RWPE2 (cell line): ENCODE results near the gene SIPA1L3.

Experiments used
- ATAC-seq: fragments of 200-7000 bp; cut with Tn5 transposase; 3 replicates; pipeline ENCODE4 v1.9.1; 2021; ENCODE audit warnings: low read depth
- DNase-seq: peaks from one replicate; pipeline ENCODE4 v3.0.0-alpha.2; 2020; ENCODE audit warnings: low spot score
- H3K27ac ChIP-seq: fragments of 450-650 bp; 2 replicates; pipeline ENCODE4 v1.5.1; 2017; ENCODE audit warnings: mild to moderate bottlenecking; ENCODE audit not compliant: poor library complexity, severe bottlenecking
- H3K27me3 ChIP-seq: fragments of 250-450 bp; sonication (Bioruptor Pico); 2 replicates; pipeline ENCODE4 v1.5.1; 2021; ENCODE audit warnings: mild to moderate bottlenecking, moderate library complexity; ENCODE audit not compliant: insufficient read depth, poor library complexity, severe bottlenecking
- H3K36me3 ChIP-seq: fragments of 250-450 bp; sonication (Bioruptor Pico); 2 replicates; pipeline ENCODE4 v1.5.1; 2020; ENCODE audit warnings: low read depth, mild to moderate bottlenecking, moderate library complexity
- H3K4me1 ChIP-seq: fragments of 250-450 bp; sonication (Bioruptor Pico); 2 replicates; pipeline ENCODE4 v1.5.1; 2021; ENCODE audit warnings: mild to moderate bottlenecking, moderate library complexity; ENCODE audit not compliant: insufficient read depth, poor library complexity, severe bottlenecking
- H3K4me3 ChIP-seq: fragments of 250-450 bp; sonication (Bioruptor Pico); 2 replicates; pipeline ENCODE4 v1.5.1; 2021; ENCODE audit warnings: mild to moderate bottlenecking, moderate library complexity; ENCODE audit not compliant: severe bottlenecking
- H3K9me3 ChIP-seq: fragments of 250-450 bp; sonication (Bioruptor Pico); 2 replicates; pipeline ENCODE4 v1.5.1; 2021; ENCODE audit warnings: mild to moderate bottlenecking, moderate library complexity; ENCODE audit not compliant: severe bottlenecking
- CTCF ChIP-seq: fragments of 450-650 bp; IDR thresholded peaks from one replicate; pipeline ENCODE4 v1.5.1; 2017; ENCODE audit warnings: mild to moderate bottlenecking, moderate library complexity; ENCODE audit not compliant: poor library complexity, severe bottlenecking

Gene SIPA1L3

DNA sequence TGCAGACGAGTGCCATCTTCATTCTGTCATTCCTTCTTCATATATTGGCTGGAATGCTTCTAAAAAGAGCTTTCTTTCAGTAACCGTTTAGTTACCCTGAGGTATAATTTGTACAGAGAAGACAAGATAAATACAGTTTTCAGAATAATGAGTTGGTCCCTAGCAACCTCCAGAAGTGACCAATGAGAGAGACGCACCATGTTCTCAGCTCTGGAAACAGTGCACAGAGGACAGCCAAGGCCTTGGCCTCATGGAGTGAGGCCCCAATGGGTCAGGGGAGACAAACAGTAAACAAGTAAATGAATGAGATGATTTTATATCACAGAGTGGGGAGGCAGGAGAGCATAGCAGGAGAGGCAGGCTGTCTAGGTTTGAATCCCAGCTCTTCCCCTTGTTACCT, 226.3 kb downstream of the SIPA1L3 start:
- Histone ChIP-seq H3K27ac (no peak overlapping the region), H3K4me1 (peaks cover 5% of the 10 kb centered on the region), H3K9me3 (no peaks in the 10 kb centered on the region), H3K27me3 (no peaks in the 10 kb centered on the region), H3K36me3 (peaks cover 21% of the 10 kb centered on the region), H3K4me3 (no peak overlapping the region)
- DNase-seq (no peak), ATAC-seq (no peak)
- TF ChIP-seq CTCF, result no peak

- Histone ChIP-seq H3K27me3 (no peaks in the 10 kb centered on the region), H3K27ac (peak overlapping the region; percentile 19), H3K9me3 (no peaks in the 10 kb centered on the region), H3K36me3 (peaks cover 17% of the 10 kb centered on the region), H3K4me1 (peaks cover 5% of the 10 kb centered on the region), H3K4me3 (no peak overlapping the region)
- TF ChIP-seq CTCF, result peak; percentile 63
- no peak for DNase-seq
- no peak for ATAC-seq
Observed at GRCh38 chr19:38134540-38135149, 227.6 kb downstream of the SIPA1L3 start.

DNA sequence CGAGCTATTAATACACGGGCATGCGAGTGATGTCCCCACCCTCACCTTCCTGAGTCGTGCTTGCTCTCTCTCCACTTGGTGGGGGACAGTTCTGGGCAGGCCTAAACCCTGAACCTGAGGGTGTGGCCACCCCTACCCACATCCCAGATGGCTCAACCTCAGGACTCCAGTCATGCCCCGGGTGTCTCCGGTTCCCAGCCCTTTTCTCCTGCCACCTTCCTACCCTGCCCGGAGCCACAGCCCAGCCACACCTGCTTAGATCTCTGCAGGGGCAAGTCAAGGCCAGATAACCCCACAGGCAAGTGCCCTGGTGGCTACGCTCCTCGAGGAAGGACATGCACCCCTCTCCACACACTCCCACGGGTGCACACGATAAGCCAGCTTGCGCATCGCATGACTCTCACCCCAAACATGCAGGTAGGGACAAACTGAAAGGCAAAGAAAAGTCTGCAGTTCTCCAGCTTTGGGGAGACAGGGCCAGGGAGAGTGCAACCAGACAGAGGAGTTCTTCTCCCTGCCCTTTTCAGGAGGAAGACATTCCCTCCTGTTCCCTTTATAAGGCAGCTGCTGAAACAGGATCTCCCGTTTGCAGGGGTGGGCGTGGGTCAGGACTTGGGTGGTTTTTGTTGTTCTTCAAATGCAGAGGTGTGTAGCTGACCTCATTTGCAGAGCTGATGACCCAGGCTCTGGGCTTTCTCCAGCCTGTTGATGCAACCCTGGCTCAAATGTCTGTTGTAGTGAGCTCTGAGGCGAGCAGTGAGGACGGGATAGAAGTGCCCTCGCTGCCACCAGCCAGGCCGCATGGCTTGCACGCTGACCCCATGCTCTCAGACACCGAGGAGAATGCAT, 228.4 kb downstream of the SIPA1L3 start:
- Histone ChIP-seq H3K9me3 (no peaks in the 10 kb centered on the region), H3K27ac (peak overlapping the region; percentile 19), H3K27me3 (no peaks in the 10 kb centered on the region), H3K36me3 (peaks cover 17% of the 10 kb centered on the region), H3K4me1 (peaks cover 5% of the 10 kb centered on the region), H3K4me3 (no peak overlapping the region)
- peak; percentile 59 for ATAC-seq
- no peak for DNase-seq
- no peak for TF ChIP-seq CTCF

GRCh38 chr19:38139122-38139521, 232.1 kb downstream of the SIPA1L3 start:
- H3K27me3 ChIP-seq, result no peaks in the 10 kb centered on the region
- no peaks in the 10 kb centered on the region for H3K9me3 ChIP-seq
- H3K4me3 ChIP-seq, result no peak overlapping the region
- ATAC-seq, result no peak
- peaks cover 5% of the 10 kb centered on the region for H3K4me1 ChIP-seq
- H3K36me3 ChIP-seq, result peaks cover 34% of the 10 kb centered on the region
- no peak overlapping the region for H3K27ac ChIP-seq
- TF ChIP-seq CTCF, result no peak
- no peak for DNase-seq

DNA sequence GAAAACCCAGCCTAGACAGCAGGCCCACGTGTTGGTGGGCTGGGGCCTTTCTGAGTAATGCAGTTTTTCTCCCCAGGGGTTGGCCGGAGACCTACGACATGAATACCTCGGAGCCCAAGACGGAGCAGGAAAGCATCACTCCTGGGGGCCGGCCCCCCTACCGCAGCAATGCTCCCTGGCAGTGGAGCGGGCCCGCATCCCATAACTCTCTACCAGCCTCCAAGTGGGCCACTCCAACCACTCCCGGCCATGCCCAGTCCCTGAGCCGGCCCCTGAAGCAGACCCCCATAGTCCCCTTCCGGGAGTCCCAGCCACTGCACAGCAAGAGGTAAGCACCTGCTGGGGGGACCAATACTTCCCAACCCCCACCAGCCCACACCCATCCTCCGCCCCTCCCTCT, 234.1 kb downstream of the SIPA1L3 start:
- no peak for ATAC-seq
- no peaks in the 10 kb centered on the region for H3K4me1 ChIP-seq
- H3K4me3 ChIP-seq, result no peak overlapping the region
- DNase-seq, result no peak
- H3K27me3 ChIP-seq, result no peaks in the 10 kb centered on the region
- no peak for TF ChIP-seq CTCF
- H3K9me3 ChIP-seq, result no peaks in the 10 kb centered on the region
- H3K36me3 ChIP-seq, result peaks cover 49% of the 10 kb centered on the region
- H3K27ac ChIP-seq, result no peak overlapping the region
